Loucy (cell line): Measurements from ENCODE around the gene CLPTM1.

Source experiments
- H2AFZ ChIP-seq: fragments of 200-600 bp; sonication (generic); 2 replicates; pipeline ENCODE4 v1.6.0; 2016; ENCODE audit warnings: antibody characterized with exemption, mild to moderate bottlenecking, low read length, moderate library complexity
- H3F3A ChIP-seq: fragments of 200-600 bp; 2 replicates; pipeline ENCODE4 v1.6.0; 2016; ENCODE audit warnings: antibody characterized with exemption, low read depth, mild to moderate bottlenecking
- H3K27me3 ChIP-seq: fragments of 200-600 bp; sonication (generic); 2 replicates; pipeline ENCODE4 v1.6.1; 2014; ENCODE audit warnings: low read length, mild to moderate bottlenecking; ENCODE audit not compliant: insufficient read depth, poor library complexity, severe bottlenecking
- H3K36me3 ChIP-seq: fragments of 200-600 bp; sonication (generic); 2 replicates; pipeline ENCODE4 v1.6.1; 2016; ENCODE audit warnings: low read length; ENCODE audit not compliant: insufficient read depth
- H3K4me1 ChIP-seq: fragments of 200-600 bp; sonication (generic); 2 replicates; pipeline ENCODE4 v1.5.1; 2014; ENCODE audit warnings: low read length, mild to moderate bottlenecking; ENCODE audit not compliant: insufficient read depth, poor library complexity, severe bottlenecking
- H3K4me2 ChIP-seq: fragments of 200-600 bp; sonication (generic); 2 replicates; pipeline ENCODE4 v1.6.0; 2014; ENCODE audit warnings: antibody characterized with exemption, low read length, low read depth, mild to moderate bottlenecking; ENCODE audit not compliant: poor library complexity, severe bottlenecking
- H3K4me3 ChIP-seq: fragments of 200-600 bp; sonication (generic); 2 replicates; pipeline ENCODE4 v1.5.1; 2014; ENCODE audit warnings: low read length, mild to moderate bottlenecking, mixed read lengths; ENCODE audit not compliant: poor library complexity, severe bottlenecking
- H3K79me2 ChIP-seq: fragments of 200-600 bp; sonication (generic); 2 replicates; pipeline ENCODE4 v1.6.1; 2014; ENCODE audit warnings: low read length; ENCODE audit not compliant: insufficient read depth
- H3K9ac ChIP-seq: fragments of 200-600 bp; sonication (generic); 2 replicates; pipeline ENCODE4 v1.6.0; 2014; ENCODE audit warnings: mild to moderate bottlenecking, low read depth, low read length, moderate library complexity; ENCODE audit not compliant: poor library complexity, severe bottlenecking
- H3K9me2 ChIP-seq: fragments of 200-600 bp; sonication (generic); replicated peaks from 2 replicates; pipeline ENCODE4 v1.6.1; 2016; ENCODE audit warnings: low read depth, low read length, mixed read lengths
- H3K9me3 ChIP-seq: fragments of 200-600 bp; sonication (generic); 2 replicates; pipeline ENCODE4 v1.6.1; 2014; ENCODE audit warnings: mild to moderate bottlenecking, antibody characterized with exemption, low read length, low read depth; ENCODE audit not compliant: insufficient read depth
- H4K20me1 ChIP-seq: fragments of 200-600 bp; sonication (generic); 2 replicates; pipeline ENCODE4 v1.6.0; 2014; ENCODE audit warnings: antibody characterized with exemption, low read length, mild to moderate bottlenecking; ENCODE audit not compliant: insufficient read depth, poor library complexity, severe bottlenecking
- CTCF ChIP-seq: fragments of 200-600 bp; sonication (generic); conservative IDR thresholded peaks from 2 replicates; pipeline ENCODE4 v1.5.1; 2014; ENCODE audit warnings: mild to moderate bottlenecking, antibody characterized with exemption, low read length
- EZH2phosphoT487 ChIP-seq: fragments of 200-600 bp; IDR thresholded peaks from 2 replicates; pipeline ENCODE4 v1.6.1; 2018; ENCODE audit warnings: antibody characterized with exemption, mild to moderate bottlenecking, moderate library complexity, borderline replicate concordance

The CLPTM1 gene

GRCh38 chr19:44987148-44987675 lies 32.0 kb downstream of the CLPTM1 start:
- H3K9me2 ChIP-seq, result no peaks in the 10 kb centered on the region
- no peaks in the 10 kb centered on the region for H3K27me3 ChIP-seq
- no peaks in the 10 kb centered on the region for H3K4me1 ChIP-seq
- H4K20me1 ChIP-seq, result no peaks in the 10 kb centered on the region
- no peaks in the 10 kb centered on the region for H3F3A ChIP-seq
- H3K4me2 ChIP-seq, result no peak overlapping the region
- H3K9me3 ChIP-seq, result no peaks in the 10 kb centered on the region
- H2AFZ ChIP-seq, result no peak overlapping the region
- H3K79me2 ChIP-seq, result no peaks in the 10 kb centered on the region
- peaks cover 67% of the 10 kb centered on the region; the same call in 1 of the 2 replicates for H3K36me3 ChIP-seq
- TF ChIP-seq EZH2phosphoT487 (no peak), CTCF (no peak)
- H3K9ac ChIP-seq, result no peak overlapping the region
- no peak overlapping the region for H3K4me3 ChIP-seq

- H3K36me3 ChIP-seq, result peaks cover 69% of the 10 kb centered on the region; the same call in 1 of the 2 replicates
- no peak overlapping the region for H2AFZ ChIP-seq
- H3K4me2 ChIP-seq, result no peak overlapping the region
- H3K4me3 ChIP-seq, result no peak overlapping the region
- H3K79me2 ChIP-seq, result no peaks in the 10 kb centered on the region
- no peaks in the 10 kb centered on the region for H3K27me3 ChIP-seq
- no peak overlapping the region for H3K9ac ChIP-seq
- no peaks in the 10 kb centered on the region for H4K20me1 ChIP-seq
- H3K9me3 ChIP-seq, result no peaks in the 10 kb centered on the region
- no peaks in the 10 kb centered on the region for H3F3A ChIP-seq
- TF ChIP-seq EZH2phosphoT487, result no peak
- TF ChIP-seq CTCF, result no peak
- no peaks in the 10 kb centered on the region for H3K4me1 ChIP-seq
- H3K9me2 ChIP-seq, result no peaks in the 10 kb centered on the region
These were observed 33.1 kb downstream of the CLPTM1 start for GRCh38 chr19:44988273-44988672.

GRCh38 chr19:44988896-44989556 lies 33.8 kb downstream of the CLPTM1 start:
- Histone ChIP-seq H3K9me2 (no peaks in the 10 kb centered on the region), H2AFZ (no peak overlapping the region), H3K27me3 (no peaks in the 10 kb centered on the region), H3K9me3 (no peaks in the 10 kb centered on the region), H3K36me3 (peaks cover 69% of the 10 kb centered on the region; the same call in 1 of the 2 replicates), H4K20me1 (no peaks in the 10 kb centered on the region), H3K4me3 (no peak overlapping the region), H3F3A (no peaks in the 10 kb centered on the region), H3K4me1 (no peaks in the 10 kb centered on the region), H3K4me2 (no peak overlapping the region), H3K9ac (no peak overlapping the region), H3K79me2 (no peaks in the 10 kb centered on the region)
- TF ChIP-seq EZH2phosphoT487 (no peak), CTCF (peak; percentile 67)
